ENCODE measurements around the gene XKR8.
A peak's percentile ranks its signal among the peaks of the same experiment; 100 is the strongest.

XKR8 gene

GRCh38 chr1:27959792-27960603 is at the start of gene XKR8:
Gene XKR8 (plus strand): TSS chr1:27959973. CDS start chr1:27960070, 97 bp downstream.
- peak; percentile 90 for DNase-seq (ENCODE audit: low spot score)

DNA sequence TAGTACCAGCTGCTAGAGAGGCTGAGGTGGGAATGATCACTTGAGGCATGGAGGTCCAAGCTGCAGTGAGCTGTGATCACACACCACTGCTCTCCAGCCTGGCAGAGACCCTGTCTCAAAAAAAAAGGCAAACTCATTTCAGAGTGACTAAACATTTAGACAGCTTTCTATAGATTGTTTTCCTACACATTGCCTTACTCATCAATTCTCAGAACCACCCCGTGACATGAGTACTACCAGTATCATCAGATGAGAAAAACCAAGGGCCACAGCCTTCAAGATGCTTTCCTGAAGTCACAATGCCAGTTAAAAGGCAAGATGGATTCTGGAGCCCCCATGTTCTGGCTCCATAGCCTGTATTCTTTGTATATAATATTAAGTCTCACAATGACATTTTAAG is 47.3 kb upstream of the XKR8 start:
- DNase-seq (ENCODE audit: low spot score) = no peak

- no peak for DNase-seq (ENCODE audit: low spot score)
Measured at GRCh38 chr1:27915082-27915575, 44.6 kb upstream of the XKR8 start.

DNA sequence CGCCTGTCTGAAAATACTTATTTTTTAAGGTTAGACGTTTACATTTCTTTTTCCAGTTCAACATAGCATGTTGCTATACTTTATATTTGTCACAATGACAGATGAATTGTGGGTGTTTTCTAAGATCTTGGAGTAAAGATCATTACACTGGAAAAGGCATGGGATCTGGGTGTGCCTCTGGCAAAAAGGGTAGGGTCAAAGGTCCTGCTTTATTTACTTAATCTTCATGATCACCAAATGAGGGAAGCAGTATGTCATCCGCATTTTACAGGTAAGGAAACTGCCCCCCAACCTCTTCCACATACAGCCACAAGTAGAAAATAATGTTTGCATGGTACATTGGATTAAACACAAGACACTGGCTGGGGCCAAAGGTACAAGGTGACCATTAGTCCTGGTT is 37.5 kb upstream of the XKR8 start:
- no peak for DNase-seq (ENCODE audit: low spot score)

- no peak for DNase-seq (ENCODE audit: low spot score)
Measured at GRCh38 chr1:27928216-27928954, 31.4 kb upstream of the XKR8 start.

DNA sequence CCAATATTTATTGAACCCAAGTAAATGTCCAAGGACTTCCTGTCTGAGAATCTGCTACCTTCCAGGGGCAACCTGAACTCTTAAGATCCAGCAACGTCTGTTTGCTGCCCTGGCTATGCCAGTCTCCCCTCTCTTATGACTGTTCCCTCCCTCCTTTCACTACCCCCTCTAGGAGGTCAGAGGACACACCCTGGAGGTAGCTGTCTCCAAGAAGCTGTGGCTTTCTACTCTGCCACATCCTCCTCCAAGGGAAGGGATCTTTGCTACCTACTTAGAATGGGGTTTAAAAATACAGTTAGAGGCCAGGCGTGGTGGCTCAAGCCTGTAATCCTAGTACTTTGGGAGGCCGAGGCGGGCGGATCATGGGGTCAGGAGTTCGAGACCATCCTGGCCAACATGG is 28.6 kb upstream of the XKR8 start:
- no peak for DNase-seq (ENCODE audit: low spot score)

GRCh38 chr1:27931759-27932158 is 28.0 kb upstream of the XKR8 start:
- no peak for DNase-seq (ENCODE audit: low spot score)

DNA sequence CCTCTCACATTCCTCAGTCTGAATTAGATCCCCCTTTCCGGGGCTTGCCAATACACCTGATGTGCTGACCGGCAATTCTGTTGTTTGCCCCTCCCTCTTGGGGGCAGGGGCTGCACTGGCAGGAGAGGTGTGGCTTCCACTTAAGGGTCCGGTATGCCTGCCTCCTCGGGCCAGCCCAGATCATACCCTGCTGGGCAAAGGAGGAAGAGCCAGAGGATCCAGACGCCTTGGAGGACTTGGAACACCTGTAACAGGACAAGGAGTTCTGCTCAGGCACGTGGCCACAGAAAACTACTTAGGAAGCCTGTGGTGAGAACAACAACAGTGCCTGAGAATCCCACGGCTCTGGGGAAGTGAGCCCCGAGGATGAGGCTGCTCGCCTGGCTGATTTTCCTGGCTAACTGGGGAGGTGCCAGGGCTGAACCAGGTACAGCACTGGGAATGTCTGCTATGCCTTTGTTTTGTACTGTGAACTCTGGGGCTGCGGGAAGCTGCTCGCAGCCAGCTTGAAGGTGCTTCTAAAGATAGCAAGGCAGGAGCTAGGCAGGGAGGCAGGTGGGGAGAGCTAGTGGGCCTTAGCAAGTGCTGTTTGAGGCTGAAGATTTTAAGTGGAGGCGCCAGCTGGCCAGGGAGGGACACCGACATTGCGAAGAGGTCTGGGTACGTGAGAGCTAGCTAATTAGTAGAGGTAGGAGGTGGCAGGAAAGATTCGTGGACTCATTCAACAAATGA is 24.8 kb upstream of the XKR8 start, which contains the start of gene SMPDL3B:
Gene SMPDL3B, plus strand, starts transcription at position 183 of the 732 bp plus-strand sequence. Its CDS starts 184 bp downstream, at position 367.
- no peak for DNase-seq (ENCODE audit: low spot score)

DNA sequence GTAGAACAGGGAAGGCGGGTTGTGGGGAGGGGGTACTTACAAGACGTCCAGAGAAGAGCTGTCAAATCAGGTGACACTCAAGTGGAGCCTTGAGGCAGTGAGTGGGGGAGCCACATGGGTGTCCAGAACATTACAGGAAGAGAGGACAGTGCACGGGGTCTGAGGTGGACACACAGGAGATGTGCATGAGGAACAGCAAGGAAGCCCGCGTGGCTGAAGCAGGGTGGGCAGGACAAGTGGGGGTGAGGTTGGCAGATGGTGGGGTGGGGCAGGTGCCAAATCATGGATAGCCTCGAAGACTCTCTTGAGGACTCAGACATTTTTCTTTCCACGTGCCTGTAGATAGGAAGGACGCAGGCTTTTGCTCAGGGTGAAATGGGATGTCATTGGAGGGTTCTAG is 24.1 kb upstream of the XKR8 start:
- no peak for DNase-seq (ENCODE audit: low spot score)

DNA sequence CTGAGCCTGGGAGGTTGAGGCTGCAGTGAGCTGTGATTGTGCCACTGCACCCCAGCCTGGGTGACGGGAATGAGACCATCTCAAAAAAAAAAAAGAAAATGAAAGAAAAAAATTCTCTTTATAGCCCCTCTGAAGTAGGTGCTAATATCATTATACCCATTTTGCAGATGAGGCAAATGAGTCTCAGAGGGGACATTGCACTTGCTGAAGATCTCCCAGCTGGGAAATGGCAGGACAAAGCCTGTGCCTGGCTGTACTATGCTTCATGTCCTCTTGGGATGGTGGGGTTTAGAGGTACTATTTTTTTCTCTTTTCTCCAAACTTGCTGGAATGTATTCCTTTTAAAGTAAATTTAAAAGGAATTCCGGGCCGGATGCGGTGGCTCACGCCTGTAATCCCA is 23.4 kb upstream of the XKR8 start:
- DNase-seq (ENCODE audit: low spot score) = no peak

GRCh38 chr1:27937524-27937836 is 22.3 kb upstream of the XKR8 start:
- DNase-seq (ENCODE audit: low spot score) = no peak

DNA sequence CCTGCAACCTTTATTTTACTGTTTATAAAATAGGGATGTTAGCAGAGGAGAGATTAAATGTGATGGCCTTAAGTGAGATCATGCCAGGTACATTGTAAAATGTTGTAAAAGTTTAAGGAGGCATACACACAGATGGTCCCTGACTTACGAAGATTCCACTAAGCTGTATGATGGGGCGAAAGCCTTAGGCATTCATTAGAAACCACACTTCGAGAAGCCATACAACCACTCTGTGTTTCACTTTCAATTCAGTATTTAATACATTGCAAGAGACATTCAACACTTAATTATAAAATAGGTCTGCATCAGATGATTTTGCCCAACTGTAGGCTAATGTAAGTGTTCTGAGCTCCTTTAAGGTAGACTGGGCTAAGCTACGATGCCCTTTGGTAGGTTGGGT is 21.3 kb upstream of the XKR8 start:
- DNase-seq (ENCODE audit: low spot score) = no peak

GRCh38 chr1:27940297-27940696 is 19.5 kb upstream of the XKR8 start:
- DNase-seq (ENCODE audit: low spot score) = no peak

GRCh38 chr1:27940870-27941560 is 18.8 kb upstream of the XKR8 start:
- DNase-seq (ENCODE audit: low spot score) = no peak

GRCh38 chr1:27941671-27942540 is 17.9 kb upstream of the XKR8 start:
- no peak for DNase-seq (ENCODE audit: low spot score)

DNA sequence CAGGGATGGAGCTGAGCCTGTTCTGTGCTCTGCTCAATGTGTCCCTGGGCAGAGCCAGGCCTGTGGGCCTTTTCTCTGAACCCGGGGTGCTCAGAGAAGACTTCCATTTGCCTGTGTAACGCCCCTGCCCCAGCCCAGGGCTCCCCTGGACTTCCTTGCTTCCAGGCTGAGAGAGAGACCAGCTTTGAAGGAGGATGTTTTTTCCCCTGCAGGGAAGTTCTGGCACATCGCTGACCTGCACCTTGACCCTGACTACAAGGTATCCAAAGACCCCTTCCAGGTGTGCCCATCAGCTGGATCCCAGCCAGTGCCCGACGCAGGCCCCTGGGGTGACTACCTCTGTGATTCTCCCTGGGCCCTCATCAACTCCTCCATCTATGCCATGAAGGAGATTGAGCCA is 14.8 kb upstream of the XKR8 start:
- DNase-seq (ENCODE audit: low spot score) = no peak

DNA sequence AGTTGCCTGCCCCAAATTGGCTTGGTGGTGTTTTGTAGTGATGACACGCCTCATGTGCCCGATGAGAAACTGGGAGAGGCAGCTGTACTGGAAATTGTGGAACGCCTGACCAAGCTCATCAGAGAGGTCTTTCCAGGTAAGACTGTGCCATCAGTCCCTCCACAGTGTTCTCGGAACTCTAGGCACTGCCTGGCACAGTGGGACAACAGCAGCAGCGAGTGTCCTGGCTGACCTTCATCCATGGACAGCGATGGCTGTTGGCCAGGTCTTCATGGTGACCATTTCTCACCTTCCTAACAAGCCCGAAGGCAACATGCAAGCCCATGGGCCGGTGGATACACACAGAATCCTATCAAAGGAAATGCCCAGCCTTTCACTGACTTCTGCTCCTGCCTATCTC is 10.7 kb upstream of the XKR8 start:
- no peak for DNase-seq (ENCODE audit: low spot score)

- no peak for DNase-seq (ENCODE audit: low spot score)
Measured at GRCh38 chr1:27951396-27951795, 8.4 kb upstream of the XKR8 start.

GRCh38 chr1:27952147-27952546 is 7.6 kb upstream of the XKR8 start:
- DNase-seq (ENCODE audit: low spot score) = no peak

- no peak for DNase-seq (ENCODE audit: low spot score)
Measured at GRCh38 chr1:27954186-27954585, 5.6 kb upstream of the XKR8 start.

GRCh38 chr1:27955076-27955475 is 4.7 kb upstream of the XKR8 start:
- no peak for DNase-seq (ENCODE audit: low spot score)
